HG03521 (cell line): ENCODE results near the gene ADGRD1.

Experiments used
- ATAC-seq: cut with Tn5 transposase; IDR thresholded peaks from one replicate; pipeline ENCODE4 v1.9.1; 2021; ENCODE audit warnings: mild to moderate bottlenecking, moderate library complexity; ENCODE audit not compliant: unreplicated experiment

The ADGRD1 gene

GRCh38 chr12:131142891-131143657 lies 189.4 kb downstream of the ADGRD1 start:
- ATAC-seq, result no peak

DNA sequence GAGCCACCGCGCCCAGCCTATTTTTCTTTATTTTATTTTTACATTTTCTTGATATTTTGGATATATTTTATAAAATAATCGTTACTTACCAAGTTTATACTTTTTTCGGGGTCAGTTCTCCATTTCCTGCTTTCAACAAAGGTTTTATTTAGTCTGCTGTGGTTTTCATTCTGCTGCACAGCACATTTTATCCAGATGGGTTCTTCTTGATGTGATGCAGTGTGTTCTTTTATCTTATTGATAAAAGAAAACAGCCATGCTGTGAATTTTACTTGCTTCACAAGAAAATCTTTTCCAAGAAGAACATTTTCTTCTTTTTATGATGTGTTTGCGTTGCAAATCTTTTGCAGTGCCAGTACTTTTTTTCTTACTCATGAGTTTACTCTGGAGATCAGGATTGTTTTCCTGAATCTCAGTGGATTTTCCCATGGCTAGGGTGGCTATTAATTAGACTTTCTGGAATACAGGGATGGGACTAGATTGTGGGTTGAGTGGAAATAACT lies 192.5 kb downstream of the ADGRD1 start:
- no peak for ATAC-seq

GRCh38 chr12:131147293-131147692 lies 193.6 kb downstream of the ADGRD1 start:
- ATAC-seq, result no peak

GRCh38 chr12:131147894-131148293 lies 194.2 kb downstream of the ADGRD1 start:
- ATAC-seq, result no peak

DNA sequence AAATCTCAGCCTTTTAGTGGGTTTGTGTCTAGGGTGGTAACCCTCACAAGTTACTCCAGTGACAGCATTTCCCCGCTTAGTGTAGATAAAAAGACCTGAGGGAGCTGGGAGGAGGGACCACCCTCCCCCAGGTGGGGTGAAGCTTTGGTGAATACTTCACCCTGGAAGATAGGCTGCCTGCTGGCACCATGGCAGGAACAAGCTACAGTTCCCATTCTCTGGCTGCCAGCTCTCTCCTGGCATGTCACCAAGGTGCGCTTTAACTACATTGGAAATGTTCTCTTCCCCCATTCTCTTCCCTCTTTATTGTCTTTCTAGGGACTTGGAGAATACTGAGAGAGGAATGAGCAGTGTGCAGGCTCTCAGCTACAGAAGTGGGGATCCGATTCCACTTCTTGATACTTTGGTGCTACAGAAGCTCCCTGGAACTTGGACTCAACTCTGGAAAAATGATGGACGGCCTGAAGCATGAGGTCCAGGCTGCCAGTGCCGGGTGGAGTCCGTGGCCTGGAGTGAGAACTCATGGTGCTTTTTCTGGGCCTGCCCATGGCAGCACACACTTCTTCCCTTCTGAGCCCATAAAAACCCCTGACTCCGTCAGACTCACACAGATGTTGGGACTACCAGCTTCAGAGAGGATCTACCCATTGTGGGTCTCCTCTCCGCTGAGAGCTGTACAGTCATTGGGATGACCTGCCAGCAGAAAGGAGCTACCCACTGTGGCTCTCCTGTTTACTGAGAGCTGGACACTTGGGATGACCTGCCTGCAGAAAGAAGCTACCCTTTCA lies 198.0 kb downstream of the ADGRD1 start:
- ATAC-seq, result no peak

- no peak for ATAC-seq
These were observed 198.9 kb downstream of the ADGRD1 start for GRCh38 chr12:131152587-131152986.

DNA sequence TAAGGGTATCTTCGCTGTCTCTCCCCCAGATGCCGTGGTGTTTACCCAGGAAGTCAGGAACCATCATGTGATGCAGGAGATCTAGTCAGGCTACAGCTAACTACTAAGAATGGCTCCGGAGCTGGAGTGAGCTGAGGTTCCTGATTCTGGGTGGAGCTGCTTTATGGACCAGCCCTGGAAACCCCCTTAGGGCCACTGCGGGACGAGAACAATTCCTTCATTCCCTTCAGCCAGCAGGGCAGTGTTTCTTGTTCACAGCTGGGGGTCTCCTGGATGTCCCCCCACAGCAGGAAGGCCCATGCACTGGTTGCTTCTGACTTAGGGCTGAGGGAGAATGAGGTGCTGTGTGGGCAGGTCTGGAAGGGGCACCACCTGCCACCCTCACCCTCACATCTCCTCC lies 199.3 kb downstream of the ADGRD1 start:
- ATAC-seq, result no peak

- no peak for ATAC-seq
These were observed 200.2 kb downstream of the ADGRD1 start for GRCh38 chr12:131153956-131154355.

DNA sequence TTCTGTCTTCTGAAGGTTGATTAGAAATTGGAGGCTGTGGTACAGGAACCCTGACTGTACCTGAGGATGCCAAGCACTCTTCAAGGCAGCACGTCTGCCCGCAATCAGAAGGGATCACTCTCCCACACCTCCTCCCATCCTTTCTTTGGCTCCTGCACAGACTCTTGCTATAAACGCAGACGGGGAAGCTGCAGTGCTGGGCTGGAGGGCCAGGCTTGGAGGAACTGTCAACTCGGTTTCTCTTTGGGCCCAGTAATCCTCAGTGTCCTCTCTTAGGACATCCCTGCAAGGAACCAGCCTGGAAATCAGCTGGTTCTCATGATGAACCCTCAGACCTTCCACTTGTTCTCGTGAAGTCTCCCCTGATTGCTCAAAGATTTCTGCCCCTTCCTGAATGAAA lies 201.4 kb downstream of the ADGRD1 start:
- ATAC-seq, result no peak

DNA sequence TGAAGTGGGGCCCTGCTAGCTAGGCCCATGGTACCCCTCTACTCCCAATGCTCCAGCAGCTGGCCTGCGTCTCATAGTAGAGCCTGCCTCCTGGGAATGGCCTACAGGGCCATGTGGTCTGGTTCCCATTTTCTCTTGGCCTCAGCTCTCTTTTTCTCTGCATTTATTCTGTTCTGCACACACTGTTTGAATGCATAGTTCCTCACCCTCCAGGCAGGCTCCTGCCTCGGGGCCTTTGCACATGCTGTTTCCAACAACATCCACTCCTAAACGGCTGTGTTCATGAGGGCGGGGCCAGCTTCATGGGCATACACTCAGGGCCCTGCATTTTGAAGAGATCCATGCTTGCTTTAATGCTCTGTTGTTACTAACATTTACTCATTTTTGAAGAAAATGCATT lies 204.0 kb downstream of the ADGRD1 start:
- ATAC-seq, result no peak

DNA sequence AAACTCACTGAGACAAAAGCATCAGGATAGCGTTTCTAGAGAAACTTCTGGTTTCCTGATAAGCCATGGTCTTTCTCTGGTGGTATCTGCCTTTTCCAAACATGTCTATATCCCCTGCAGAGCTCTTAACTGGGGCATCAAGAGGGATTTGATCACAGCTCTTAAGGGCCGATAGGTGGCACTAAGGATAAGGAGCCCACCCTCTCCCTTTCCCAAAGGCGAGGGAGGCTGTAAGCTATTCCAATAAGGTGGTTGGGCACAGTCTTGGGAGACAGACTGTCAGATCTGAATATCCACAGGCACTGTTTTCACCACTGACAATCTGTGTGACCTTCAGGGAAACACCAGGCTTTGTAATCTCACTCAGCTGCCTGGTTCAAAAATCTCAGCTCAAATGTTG lies 206.0 kb downstream of the ADGRD1 start:
- no peak for ATAC-seq

DNA sequence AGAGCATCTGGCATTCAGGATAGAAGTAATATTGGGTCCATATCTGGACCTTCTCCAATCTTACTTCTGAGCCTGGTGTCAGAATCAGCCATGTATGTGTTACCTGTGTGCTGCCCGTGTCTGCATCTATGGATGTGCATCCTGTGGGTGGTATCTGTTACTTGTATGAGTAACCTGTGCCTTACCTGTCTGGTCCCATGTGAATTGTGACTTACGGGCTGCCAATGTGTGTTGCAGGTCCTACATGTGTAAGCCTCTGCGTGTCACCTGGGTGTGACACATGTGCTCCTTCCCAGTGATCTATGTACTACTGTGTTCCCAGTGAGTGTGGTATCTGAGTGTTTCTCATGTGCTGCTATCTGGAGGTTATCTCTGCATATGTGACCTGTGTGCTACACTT lies 208.4 kb downstream of the ADGRD1 start:
- no peak for ATAC-seq

DNA sequence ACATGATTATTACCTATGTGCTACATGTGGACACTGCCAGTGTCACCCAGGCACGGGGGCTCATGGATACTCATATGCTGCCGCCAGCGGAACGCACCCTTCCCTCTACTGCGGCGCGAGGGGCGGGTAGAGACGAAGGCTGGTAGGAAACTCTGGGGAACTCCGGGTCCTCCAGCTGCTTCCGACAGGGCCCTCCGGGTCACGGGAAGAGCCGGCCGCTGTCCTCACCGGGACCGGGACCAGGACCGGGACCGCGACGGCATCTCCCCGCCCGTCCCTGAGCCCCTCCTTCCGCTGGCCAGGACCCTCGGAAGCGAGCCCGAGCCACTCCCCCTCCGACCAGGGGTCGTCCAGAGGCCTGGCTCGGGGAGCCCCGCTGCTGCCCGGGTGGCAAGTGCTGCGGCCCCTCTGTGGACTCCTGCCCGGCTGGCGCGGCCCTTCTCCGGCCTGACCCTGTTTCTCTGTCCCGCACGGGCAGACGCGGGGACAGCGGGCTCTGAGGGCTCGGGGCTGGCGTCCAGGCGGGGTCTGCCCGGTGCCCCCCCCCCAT lies 209.6 kb downstream of the ADGRD1 start:
- ATAC-seq, result no peak

- no peak for ATAC-seq
These were observed 210.6 kb downstream of the ADGRD1 start for GRCh38 chr12:131164096-131164872.

GRCh38 chr12:131166717-131167116 lies 213.0 kb downstream of the ADGRD1 start:
- ATAC-seq, result no peak

DNA sequence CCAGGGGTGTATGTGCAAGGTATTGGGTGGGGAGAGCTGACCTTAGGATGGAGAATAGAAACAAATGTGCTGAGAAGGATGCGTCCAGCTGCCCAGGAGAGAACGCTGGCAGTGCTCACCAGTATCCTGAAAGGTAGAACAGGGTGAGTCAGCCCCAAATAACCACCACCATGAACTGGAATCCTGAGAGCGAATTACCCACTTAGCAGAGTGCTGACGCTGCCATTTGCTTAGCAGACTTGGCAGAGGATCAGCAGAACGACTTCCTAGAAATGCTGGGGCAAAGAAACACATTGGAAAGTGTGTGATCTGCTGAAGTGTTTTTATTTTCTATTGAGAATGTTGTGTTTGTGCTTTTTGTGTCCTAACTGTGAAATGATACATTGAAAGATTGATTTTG lies 213.6 kb downstream of the ADGRD1 start:
- ATAC-seq, result no peak

DNA sequence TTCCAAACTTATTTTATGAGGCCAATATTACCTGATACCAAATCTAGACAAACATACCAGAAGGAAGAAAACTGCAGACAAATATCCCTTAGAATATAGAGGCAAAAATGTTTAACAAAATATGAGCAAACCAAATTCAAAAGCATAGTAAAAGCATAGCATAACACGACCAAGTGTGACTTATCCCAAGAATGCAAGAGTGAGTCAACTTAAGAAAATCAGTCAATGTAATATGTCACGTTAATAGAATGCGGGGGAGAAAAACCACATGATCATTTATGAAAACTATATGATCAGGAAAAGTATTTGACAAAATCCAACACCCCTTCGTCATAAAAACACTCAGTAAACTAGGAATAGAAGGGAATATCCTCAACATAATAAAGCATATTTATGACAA lies 217.3 kb downstream of the ADGRD1 start:
- ATAC-seq, result no peak

DNA sequence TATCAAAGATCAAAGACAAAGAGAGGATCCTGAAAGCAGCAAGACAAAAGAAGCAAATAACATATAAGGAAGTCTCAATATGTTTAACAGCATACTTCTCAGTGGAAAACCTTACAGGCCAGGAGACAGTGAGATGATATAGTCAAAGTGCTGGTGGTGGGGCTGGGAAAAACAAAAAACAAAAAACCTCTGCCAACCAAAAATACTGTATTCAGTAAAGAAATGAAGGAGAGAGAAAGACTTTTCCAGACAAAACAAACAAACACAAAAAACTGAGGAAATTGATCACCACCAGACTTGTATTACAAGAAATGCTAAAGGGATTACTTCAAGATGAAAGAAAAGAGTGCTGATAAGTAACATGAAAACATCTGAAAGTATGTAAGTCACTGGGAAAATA lies 221.2 kb downstream of the ADGRD1 start:
- no peak for ATAC-seq

- no peak for ATAC-seq
These were observed 222.6 kb downstream of the ADGRD1 start for GRCh38 chr12:131176266-131176665.

DNA sequence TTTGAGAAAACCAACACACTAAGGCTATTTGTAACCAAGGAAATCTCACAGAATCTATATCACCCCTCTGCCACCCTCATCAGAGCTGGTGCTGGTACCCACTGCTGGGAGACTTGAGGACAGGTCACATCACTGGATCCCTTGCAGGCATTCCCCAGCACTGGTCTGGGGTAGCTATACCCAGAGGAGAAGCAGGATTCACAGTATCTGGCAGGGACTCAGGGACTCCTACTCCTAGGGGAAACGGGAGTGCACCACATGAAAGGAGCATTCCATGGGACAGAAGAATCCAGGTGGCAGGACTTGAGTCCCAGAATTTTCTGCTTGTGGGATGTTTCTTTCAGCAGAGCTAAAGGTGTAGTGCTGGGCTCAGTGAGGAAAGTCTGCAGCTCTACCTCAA lies 223.2 kb downstream of the ADGRD1 start:
- no peak for ATAC-seq

DNA sequence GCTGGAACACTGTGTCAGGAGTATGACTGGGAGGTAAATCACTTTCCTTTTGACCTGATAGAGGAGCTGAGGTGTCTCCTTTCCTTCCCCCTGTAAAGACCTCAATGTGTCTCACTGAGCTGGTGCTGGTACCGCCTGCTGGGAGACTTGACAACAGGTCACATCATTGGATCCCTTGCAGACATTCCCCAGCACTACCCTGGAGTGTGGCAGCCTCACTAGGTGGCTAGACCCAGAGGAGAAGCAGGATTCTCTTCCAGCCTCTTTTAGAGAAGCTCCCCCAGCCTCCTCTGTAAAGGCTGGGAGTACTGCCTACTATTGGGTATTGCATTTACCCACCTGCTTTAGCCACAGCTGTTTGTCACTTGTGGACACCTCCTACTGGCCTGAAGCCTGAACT lies 223.9 kb downstream of the ADGRD1 start:
- no peak for ATAC-seq
